Measurements from ENCODE around the gene NEK10.
"Not testable (repeated sequence)": the region's sequence is repeated elsewhere in the genome, so short reads cannot be mapped to it uniquely, and the experiment has no call there.

NEK10 gene

DNA sequence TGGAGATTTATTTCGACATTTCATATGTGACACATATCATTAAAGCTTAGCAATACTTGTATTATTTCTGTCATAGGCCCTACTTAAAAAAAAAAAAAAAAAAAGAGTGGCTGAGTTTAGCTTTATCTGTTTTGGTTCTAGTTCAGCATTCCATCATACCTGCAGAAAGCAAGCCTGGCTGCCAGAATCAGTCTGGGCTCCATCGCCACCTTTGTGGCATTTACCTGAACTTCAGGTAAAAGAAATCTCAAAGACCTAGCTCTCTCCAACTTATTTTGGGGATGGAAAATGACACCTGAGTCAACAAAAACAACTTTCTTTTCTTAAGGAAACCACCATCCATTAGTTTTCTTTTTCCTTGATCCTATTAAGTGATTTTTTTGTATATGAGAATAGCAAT, 82.1 kb downstream of the NEK10 start:
- TF ChIP-seq CTCF (conservative IDR thresholded peaks at IDR 0.05) = no peak
- H3K27ac ChIP-seq = no peak overlapping the region

DNA sequence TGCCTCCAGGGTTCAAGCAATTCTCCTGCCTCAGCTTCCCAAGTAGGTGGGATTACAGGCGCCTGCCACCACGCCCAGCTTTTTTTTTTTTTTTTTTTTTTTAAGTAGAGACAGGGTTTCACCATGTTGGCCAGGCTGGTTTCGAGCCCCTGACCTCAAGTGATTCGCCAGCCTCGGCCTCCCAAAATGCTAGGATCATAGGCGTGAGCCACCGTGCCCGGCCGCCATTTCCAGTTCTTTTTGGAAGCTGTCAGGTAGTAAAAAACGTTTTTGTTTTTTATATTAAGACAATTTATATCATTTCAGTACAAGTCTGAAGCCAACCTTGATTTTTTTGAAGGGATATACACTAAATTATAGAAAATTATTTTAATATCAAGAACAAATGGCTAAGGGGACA, 82.7 kb downstream of the NEK10 start:
- H3K27ac ChIP-seq = not testable (repeated sequence)

DNA sequence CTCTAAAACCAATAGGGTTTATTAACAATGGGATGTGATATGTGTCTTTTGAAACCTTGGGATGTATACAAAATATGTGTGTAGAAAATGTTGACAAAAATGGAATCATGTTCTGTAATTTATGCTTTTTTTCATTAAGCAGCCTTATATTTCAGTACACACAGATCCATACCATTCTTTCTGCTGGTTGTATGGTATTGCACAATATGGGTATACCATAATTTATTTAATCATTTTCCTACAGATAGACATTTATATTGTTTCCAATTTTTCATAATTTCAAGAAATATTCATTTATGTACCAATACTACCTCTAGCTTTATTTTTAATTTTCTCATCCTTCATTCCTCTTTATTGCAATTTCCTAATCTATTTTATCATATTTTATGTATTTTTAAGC, 83.5 kb downstream of the NEK10 start:
- H3K27ac ChIP-seq = no peak overlapping the region
- no peak for TF ChIP-seq CTCF (conservative IDR thresholded peaks at IDR 0.05)

GRCh38 chr3:27281671-27282150, 87.5 kb downstream of the NEK10 start:
- no peak for TF ChIP-seq CTCF (conservative IDR thresholded peaks at IDR 0.05)
- peak overlapping the region; percentile 68 for H3K27ac ChIP-seq

GRCh38 chr3:27279123-27279522, 90.1 kb downstream of the NEK10 start:
- H3K27ac ChIP-seq = peak overlapping the region; percentile 68; the same call in 1 of the 2 replicates

GRCh38 chr3:27278383-27279055, 90.7 kb downstream of the NEK10 start:
- no peak overlapping the region for H3K27ac ChIP-seq
- TF ChIP-seq CTCF (conservative IDR thresholded peaks at IDR 0.05) = no peak

More at GRCh38 chr3:27279123-27279522, 90.1 kb downstream of the NEK10 start:
- TF ChIP-seq CTCF (conservative IDR thresholded peaks at IDR 0.05) = peak; percentile 87

DNA sequence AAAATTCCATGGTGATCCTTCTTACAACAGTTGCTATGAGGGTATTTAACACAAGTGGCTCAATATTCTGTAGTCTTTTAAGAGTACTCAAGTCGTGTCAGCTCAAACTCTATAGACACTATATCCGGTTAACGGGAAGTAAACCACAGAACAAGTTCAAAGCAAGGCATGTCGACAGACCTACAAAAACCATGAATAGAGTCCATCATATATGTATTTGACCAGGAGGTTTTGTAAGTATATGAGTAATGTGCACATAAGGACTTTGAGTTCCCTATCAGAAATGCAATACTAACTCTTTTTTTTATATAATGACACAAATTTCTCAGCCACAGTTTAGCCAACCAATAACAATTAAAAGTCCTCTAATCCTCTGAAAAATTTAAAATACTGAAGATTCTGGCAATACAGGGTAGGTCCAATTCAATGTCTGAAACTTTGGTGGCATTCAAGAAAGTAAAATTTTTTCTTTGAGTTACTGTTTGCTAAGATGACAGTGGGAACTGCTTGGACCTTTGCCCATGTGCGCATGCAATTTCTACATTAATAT, 93.7 kb downstream of the NEK10 start:
- TF ChIP-seq CTCF (conservative IDR thresholded peaks at IDR 0.05) = no peak
- H3K27ac ChIP-seq = no peak overlapping the region

GRCh38 chr3:27271890-27272289, 97.3 kb downstream of the NEK10 start:
- H3K27ac ChIP-seq = peak overlapping the region; percentile 45
- no peak for TF ChIP-seq CTCF (conservative IDR thresholded peaks at IDR 0.05)

All from VCaP (cell line).